HG03097 (cell line): ENCODE measurements around the gene ITGA2B.
"Not testable (repeated sequence)": the region's sequence is repeated elsewhere in the genome, so short reads cannot be mapped to it uniquely, and the experiment has no call there.

Experiments
- ATAC-seq: cut with Tn5 transposase; IDR thresholded peaks from one replicate; pipeline ENCODE4 v1.9.1; 2021; ENCODE audit not compliant: unreplicated experiment, low FRiP score

ITGA2B gene

GRCh38 chr17:44372036-44372435 is 17.4 kb downstream of the ITGA2B start:
- no peak for ATAC-seq

- not testable (repeated sequence) for ATAC-seq
These were observed 19.9 kb downstream of the ITGA2B start for GRCh38 chr17:44369414-44370023.

- ATAC-seq: not testable (repeated sequence)
These were observed 20.8 kb downstream of the ITGA2B start for GRCh38 chr17:44368391-44369243.

- no peak for ATAC-seq
These were observed 22.0 kb downstream of the ITGA2B start for GRCh38 chr17:44367231-44367979.

GRCh38 chr17:44365051-44365450 is 24.4 kb downstream of the ITGA2B start:
- not testable (repeated sequence) for ATAC-seq

GRCh38 chr17:44363613-44364159 is 25.8 kb downstream of the ITGA2B start, which contains the start of gene FAM171A2:
FAM171A2 (minus strand) TSS chr17:44363853; CDS start chr17:44363714, 139 bp downstream.
- no peak for ATAC-seq

GRCh38 chr17:44362949-44363612 is 26.4 kb downstream of the ITGA2B start:
- ATAC-seq: no peak

GRCh38 chr17:44362459-44362948 is 26.9 kb downstream of the ITGA2B start:
- ATAC-seq: no peak

GRCh38 chr17:44361292-44362260 is 27.9 kb downstream of the ITGA2B start:
- no peak for ATAC-seq

- ATAC-seq: no peak
These were observed 28.6 kb downstream of the ITGA2B start for GRCh38 chr17:44360826-44361225.

GRCh38 chr17:44360144-44360533 is 29.3 kb downstream of the ITGA2B start:
- ATAC-seq: no peak

- ATAC-seq: no peak
These were observed 29.8 kb downstream of the ITGA2B start for GRCh38 chr17:44359458-44360143.

GRCh38 chr17:44359006-44359405 is 30.4 kb downstream of the ITGA2B start:
- ATAC-seq: no peak

- ATAC-seq: no peak
These were observed 31.4 kb downstream of the ITGA2B start for GRCh38 chr17:44358066-44358465.

- no peak for ATAC-seq
These were observed 33.2 kb downstream of the ITGA2B start for GRCh38 chr17:44356241-44356640.

- ATAC-seq: no peak
These were observed 33.8 kb downstream of the ITGA2B start for GRCh38 chr17:44355642-44356099.

GRCh38 chr17:44354582-44355561 is 34.6 kb downstream of the ITGA2B start:
- ATAC-seq: no peak
